HL-60 (cell line): ENCODE results near the gene SLCO2A1.
"Not testable (repeated sequence)": the region's sequence is repeated elsewhere in the genome, so short reads cannot be mapped to it uniquely, and the experiment has no call there.

Experiments used
- DNase-seq, 2 experiments: peaks; one replicate each; pipeline ENCODE4 v3.0.0-alpha.2; 2010 to 2020; ENCODE audit warnings: low read depth in 1 of 2, low spot score in 1 of 2
- H3K27ac ChIP-seq: fragments of 250-450 bp; sonication (Bioruptor Pico); replicated peaks from 2 replicates; pipeline ENCODE4 v1.5.1; 2020; ENCODE audit warnings: mild to moderate bottlenecking, moderate library complexity
- H3K27me3 ChIP-seq: fragments of 250-450 bp; sonication (Bioruptor Pico); 2 replicates; pipeline ENCODE4 v1.5.1; 2021; ENCODE audit warnings: mild to moderate bottlenecking, moderate library complexity; ENCODE audit not compliant: insufficient read depth, poor library complexity, severe bottlenecking
- H3K4me3 ChIP-seq: replicated peaks from 2 replicates; pipeline ENCODE4 v1.5.1; 2011; ENCODE audit warnings: mild to moderate bottlenecking, control low read depth, low read length; ENCODE audit not compliant: insufficient read depth
- CTCF ChIP-seq: IDR thresholded peaks from one replicate; pipeline ENCODE4 v1.5.1; 2011; ENCODE audit warnings: low read length, control low read depth, inconsistent platforms; ENCODE audit not compliant: insufficient read depth
- GABPA ChIP-seq: IDR thresholded peaks from 2 replicates; pipeline ENCODE4 v1.6.1; 2012; ENCODE audit warnings: low read depth
- POLR2AphosphoS5 ChIP-seq: IDR thresholded peaks from 2 replicates; pipeline ENCODE4 v1.6.1; 2012; ENCODE audit warnings: low read depth
- REST ChIP-seq: IDR thresholded peaks from 2 replicates; pipeline ENCODE4 v1.6.1; 2012; ENCODE audit warnings: low read depth; ENCODE audit not compliant: insufficient replicate concordance
- SPI1 ChIP-seq: IDR thresholded peaks from 2 replicates; pipeline ENCODE4 v1.6.1; 2012; ENCODE audit warnings: low read depth, mild to moderate bottlenecking, borderline replicate concordance

SLCO2A1 gene

GRCh38 chr3:134072881-134073582, 43.3 kb upstream of the SLCO2A1 start:
- Histone ChIP-seq H3K4me3 (no peak overlapping the region), H3K27me3 (no peaks in the 10 kb centered on the region), H3K27ac (no peak overlapping the region)
- no peak for DNase-seq
- no peak for TF ChIP-seq POLR2AphosphoS5

GRCh38 chr3:134070281-134070680, 40.6 kb upstream of the SLCO2A1 start:
- H3K27me3 ChIP-seq, DNase-seq: not testable (repeated sequence)

GRCh38 chr3:134068429-134068828, 38.7 kb upstream of the SLCO2A1 start:
- no peak overlapping the region for H3K4me3 ChIP-seq
- TF ChIP-seq CTCF (no peak), SPI1 (no peak), REST (no peak), POLR2AphosphoS5 (no peak), GABPA (no peak)
- DNase-seq = no peak
- no peaks in the 10 kb centered on the region for H3K27me3 ChIP-seq
- H3K27ac ChIP-seq = no peak overlapping the region

More at GRCh38 chr3:134070281-134070680, 40.6 kb upstream of the SLCO2A1 start:
- H3K4me3 ChIP-seq, H3K27ac ChIP-seq: not testable (repeated sequence)

GRCh38 chr3:134067531-134068161, 37.9 kb upstream of the SLCO2A1 start:
- H3K27ac ChIP-seq = no peak overlapping the region
- no peaks in the 10 kb centered on the region for H3K27me3 ChIP-seq
- H3K4me3 ChIP-seq = no peak overlapping the region
- no peak for DNase-seq
- TF ChIP-seq REST = no peak
- TF ChIP-seq CTCF = no peak
- TF ChIP-seq SPI1 = no peak
- TF ChIP-seq POLR2AphosphoS5 = no peak
- TF ChIP-seq GABPA = no peak
